Erythroblast (primary cell): ENCODE measurements around the gene TNNI3.

Experiments used
- GATA1 ChIP-seq: IDR thresholded peaks from 2 replicates; pipeline ENCODE4 v1.6.1; 2011; ENCODE audit warnings: low read depth, mild to moderate bottlenecking, control low read depth, low read length, moderate library complexity
- POLR2A ChIP-seq: IDR thresholded peaks from 2 replicates; pipeline ENCODE4 v1.6.1; 2011; ENCODE audit warnings: mild to moderate bottlenecking, low read length

- no peak for TF ChIP-seq POLR2A
- no peak for TF ChIP-seq GATA1
Measured at GRCh38 chr19:55178781-55179599, 21.5 kb upstream of the TNNI3 start.
